Motor neuron (in vitro differentiated cells): ENCODE measurements around the gene ZSCAN22. TPM values are rescaled to one million over a fixed set of nuclear protein-coding genes. Genes with fewer than 3 reads are reported as not detected.
A peak's percentile ranks its signal among the peaks of the same experiment; 100 is the strongest.
"Not testable (repeated sequence)": the region's sequence is repeated elsewhere in the genome, so short reads cannot be mapped to it uniquely, and the experiment has no call there.

Experiments used
- ATAC-seq, 8 experiments: fragments of 200-7000 bp; cut with Tn5 transposase; replicated peaks in 6 of 8; 2 replicates each; pipeline ENCODE4 v1.8.0; 2021; ENCODE audit warnings: mild to moderate bottlenecking in 8 of 8, moderate library complexity in 8 of 8
- H3K27ac ChIP-seq, 2 donors: fragments of 250-450 bp; sonication (Bioruptor Pico); 2 replicates each; pipeline ENCODE4 v1.9.0; 2021; ENCODE audit warnings: antibody characterized with exemption in 2 of 2, mild to moderate bottlenecking in 2 of 2, moderate library complexity in 1 of 2
- H3K4me1 ChIP-seq, 2 donors: fragments of 250-450 bp; sonication (Bioruptor Pico); replicated peaks in 1 of 2; 2 replicates each; pipeline ENCODE4 v1.6.1; 2021; ENCODE audit warnings: antibody characterized with exemption in 2 of 2, mild to moderate bottlenecking in 2 of 2, moderate library complexity in 1 of 2
- H3K4me3 ChIP-seq, 5 donors: fragments of 250-450 bp; sonication (Bioruptor Pico); 2 replicates each; pipeline ENCODE4 v1.9.0; 2021; ENCODE audit warnings: antibody characterized with exemption in 5 of 5, mild to moderate bottlenecking in 5 of 5, moderate library complexity in 4 of 5
- WGBS, 10 experiments: fragments of 450-650 bp; shearing (Covaris generic); methylation state at CpG; one replicate each; pipeline ENCODE4 v1.0.0; 2022; 5-methylcytosine and 5-hydroxymethylcytosine counted together
- in situ Hi-C, 9 experiments: fragments of 400-800 bp; cut with MboI; loops; one replicate each; pipeline ENCODE4 v1.15.0; 2021; ENCODE audit warnings: low sequenced_read_pairs in 9 of 9, low pct_unique_long_range_greater_than_20kb in 2 of 9; ENCODE audit not compliant: unreplicated experiment in 9 of 9
- total RNA-seq, 8 experiments: library from RNA; unstranded; fragments of 300-600 nt; gene quantifications; 2 replicates each; pipeline versions ENCODE4 v1.2.3 to v1.2.4, GENCODE V29; 2022

ZSCAN22 gene
- total RNA-seq, 8 experiments from 2014 or later: 2.0 to 4.1 (median 3.3) TPM

- in situ Hi-C loops: no loop called here
- no peak overlapping the region for H3K27ac ChIP-seq
- H3K4me1 ChIP-seq: peaks cover 13 to 28% of the 10 kb centered on the region in 2 donors
- peak overlapping the region in 2 of 5 donors; percentile 86 to 89 for H3K4me3 ChIP-seq
- 57 to 100% (median 83%) methylated on average over 1 to 6 of the region's 7 CpGs; no CpG with 5 or more reads in 2 of the 10 experiments for WGBS, 10 experiments
- no peak for ATAC-seq
These were observed 22.5 kb upstream of the ZSCAN22 start for GRCh38 chr19:58304255-58304654.

DNA sequence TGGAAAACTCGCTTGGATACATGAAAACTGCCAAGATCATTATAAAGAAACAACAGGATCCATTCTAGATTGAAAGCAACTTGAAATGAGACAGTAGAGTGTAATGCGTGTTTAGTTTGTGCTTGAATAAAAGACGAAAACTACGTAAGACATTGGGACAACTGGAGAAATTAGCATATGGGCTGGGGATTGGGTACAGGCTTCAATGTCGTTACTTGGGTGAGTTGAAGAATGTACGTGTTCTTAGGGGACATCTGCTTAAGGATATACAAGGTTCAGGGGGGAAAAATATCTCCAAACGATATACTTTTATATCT lies 22.1 kb upstream of the ZSCAN22 start:
- Histone ChIP-seq H3K4me3 (peak overlapping the region; percentile 82 to 93 (median 89)), H3K4me1 (peaks cover 13 to 28% of the 10 kb centered on the region in 2 donors), H3K27ac (peak overlapping the region; percentile 13 to 68)
- WGBS, 10 experiments: 8 to 50% (median 19%) methylated on average over 4 to 7 of the region's 7 CpGs; no CpG with 5 or more reads in 1 of the 10 experiments
- ATAC-seq: peak; percentile 9 to 57 (median 44)
- in situ Hi-C loops: no loop called here

GRCh38 chr19:58305065-58305931 lies 21.5 kb upstream of the ZSCAN22 start, which contains the start of gene ERVK3-1:
ERVK3-1 (plus strand) TSS chr19:58305377; CDS start chr19:58312169, 6,792 bp downstream.
- Histone ChIP-seq H3K4me3 (peak within 1 kb of the TSS; percentile 82 to 93 (median 89)), H3K4me1 (peaks cover 13 to 28% of the 10 kb centered on the region in 2 donors), H3K27ac (peak within 1 kb of the TSS; percentile 79 to 82)
- ATAC-seq: peak; percentile 95 to 99 (median 98)
- 0 to 9% (median 0%) methylated on average over 3 to 16 of the region's 55 CpGs; no CpG with 5 or more reads in 3 of the 10 experiments for WGBS, 10 experiments
- in situ Hi-C loops: no loop called here

DNA sequence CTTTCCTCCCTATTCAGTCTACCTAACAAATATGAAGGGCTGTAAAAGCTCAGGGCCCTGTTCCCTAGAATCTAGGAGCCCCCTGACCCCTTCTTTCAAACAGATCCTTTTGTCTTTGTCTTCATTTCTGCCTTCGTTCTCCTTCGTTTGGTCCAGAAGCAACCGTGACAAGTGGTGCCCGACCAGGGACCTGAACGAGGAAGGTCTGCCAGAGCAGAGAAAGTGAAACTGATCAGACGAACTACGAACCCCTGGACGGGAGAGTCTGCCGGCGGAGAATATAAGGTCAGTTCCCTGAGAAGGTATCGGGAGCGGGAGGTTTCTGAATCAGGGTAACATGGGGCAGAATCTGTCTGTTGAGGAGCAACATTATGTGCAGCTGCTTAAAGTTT lies 20.9 kb upstream of the ZSCAN22 start:
- peak overlapping the region; percentile 82 to 93 (median 89) for H3K4me3 ChIP-seq
- in situ Hi-C loops: no loop called here
- peaks cover 13 to 28% of the 10 kb centered on the region in 2 donors for H3K4me1 ChIP-seq
- no peak for ATAC-seq
- 0 to 92% (median 31%) methylated on average over 1 to 12 of the region's 12 CpGs; no CpG with 5 or more reads in 2 of the 10 experiments for WGBS, 10 experiments
- peak overlapping the region; percentile 79 to 82 for H3K27ac ChIP-seq

- peak overlapping the region in 1 of 2 donors; percentile 82 for H3K27ac ChIP-seq
- 64 to 100% (median 100%) methylated on average over 1 to 3 of the region's 4 CpGs; no CpG with 5 or more reads in 5 of the 10 experiments for WGBS, 10 experiments
- peaks cover 13 to 28% of the 10 kb centered on the region in 2 donors for H3K4me1 ChIP-seq
- no peak overlapping the region for H3K4me3 ChIP-seq
- in situ Hi-C loops: no loop called here
- ATAC-seq: no peak
These were observed 19.1 kb upstream of the ZSCAN22 start for GRCh38 chr19:58307736-58308135.

DNA sequence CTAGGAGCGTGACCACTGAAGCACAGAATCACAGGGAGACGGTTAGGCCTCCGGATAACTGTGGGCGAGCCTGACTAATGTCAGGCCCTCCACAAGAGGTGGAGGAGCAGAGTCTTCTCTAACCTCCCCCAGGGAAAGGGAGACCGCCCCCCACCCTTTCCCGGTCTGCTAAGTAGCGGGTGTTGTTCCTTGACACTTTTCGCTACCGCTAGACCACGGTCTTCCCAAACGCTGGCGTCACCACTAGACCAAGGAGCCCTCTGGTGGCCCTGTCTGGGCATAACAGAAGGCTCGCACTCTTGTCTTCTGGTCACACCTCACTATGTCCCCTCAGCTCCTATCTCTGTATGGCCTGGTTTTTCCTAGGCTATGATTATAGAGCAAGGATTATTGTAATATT lies 16.1 kb upstream of the ZSCAN22 start:
- WGBS, 10 experiments: 50% methylated on average over 4 of the region's 13 CpGs; no CpG with 5 or more reads in 9 of the 10 experiments
- in situ Hi-C loops: not testable (repeated sequence)

GRCh38 chr19:58311345-58311865 lies 15.4 kb upstream of the ZSCAN22 start:
- Histone ChIP-seq H3K4me1 (peaks cover 2 to 19% of the 10 kb centered on the region in 2 donors), H3K27ac (no peak overlapping the region), H3K4me3 (no peak overlapping the region)
- 54 to 100% (median 91%) methylated on average over 1 to 6 of the region's 7 CpGs for WGBS, 10 experiments
- in situ Hi-C loops: no loop called here
- ATAC-seq: no peak

More for the DNA sequence above, 16.1 kb upstream of the ZSCAN22 start:
- not testable (repeated sequence) for H3K27ac ChIP-seq, H3K4me3 ChIP-seq
- ATAC-seq: peak in 4 of 8 experiments; percentile 37 to 58 (median 58)
- H3K4me1 ChIP-seq: peaks cover 8 to 21% of the 10 kb centered on the region in 2 donors

- WGBS, 10 experiments: 0 to 100% (median 80%) methylated on average over 1 of the region's 2 CpGs; no CpG with 5 or more reads in 5 of the 10 experiments
- H3K27ac ChIP-seq: no peak overlapping the region
- in situ Hi-C loops: no loop called here
- H3K4me3 ChIP-seq: no peak overlapping the region
- H3K4me1 ChIP-seq: no peaks in the 10 kb centered on the region
- peak in 3 of 8 experiments; percentile 15 to 82 (median 72) for ATAC-seq
These were observed 11.2 kb upstream of the ZSCAN22 start for GRCh38 chr19:58315580-58315979.

DNA sequence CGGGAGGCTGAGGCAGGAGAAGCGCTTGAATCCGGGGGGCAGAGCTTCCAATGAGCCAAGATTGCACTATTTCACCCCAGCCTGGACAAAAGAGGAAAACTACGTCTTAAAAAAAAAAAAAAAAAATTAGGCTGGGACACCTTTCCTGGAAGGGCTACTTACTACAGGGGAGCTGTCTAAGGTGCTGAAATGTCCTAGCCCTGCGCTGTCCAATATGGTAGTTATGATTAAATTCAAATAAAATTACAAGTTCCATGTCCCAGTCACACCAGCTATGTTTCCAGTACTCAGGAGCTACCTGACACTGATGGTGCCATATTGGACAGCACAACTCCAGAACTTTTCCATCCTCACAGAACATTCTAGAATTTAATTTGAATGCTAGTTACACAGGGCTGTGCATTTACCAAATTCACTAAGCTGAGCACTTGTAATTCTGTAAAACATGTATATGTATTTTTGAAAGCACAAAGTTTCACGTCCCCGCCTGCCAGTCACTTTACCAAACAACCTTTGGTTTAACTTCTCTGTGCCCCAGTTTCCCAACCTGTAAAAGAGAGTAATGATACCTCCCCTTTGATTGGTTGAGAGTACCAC lies 9.2 kb upstream of the ZSCAN22 start:
- H3K4me1 ChIP-seq: no peaks in the 10 kb centered on the region
- no peak overlapping the region for H3K4me3 ChIP-seq
- H3K27ac ChIP-seq: no peak overlapping the region
- 61 to 96% (median 86%) methylated on average over 3 to 7 of the region's 7 CpGs; no CpG with 5 or more reads in 3 of the 10 experiments for WGBS, 10 experiments
- in situ Hi-C loops: no loop called here
- peak in 3 of 8 experiments; percentile 37 to 69 (median 48) for ATAC-seq

- 67 to 100% methylated on average over 1 to 2 of the region's 4 CpGs; no CpG with 5 or more reads in 8 of the 10 experiments for WGBS, 10 experiments
- in situ Hi-C loops: no loop called here
- Histone ChIP-seq H3K4me1 (no peaks in the 10 kb centered on the region), H3K27ac (no peak overlapping the region), H3K4me3 (no peak overlapping the region)
- ATAC-seq: no peak
These were observed 8.5 kb upstream of the ZSCAN22 start for GRCh38 chr19:58318297-58318696.

GRCh38 chr19:58319241-58319640 lies 7.6 kb upstream of the ZSCAN22 start:
- H3K4me3 ChIP-seq: no peak overlapping the region
- ATAC-seq: peak in 4 of 8 experiments; percentile 7 to 35 (median 25)
- WGBS, 10 experiments: 61 to 100% (median 98%) methylated on average over 1 to 6 of the region's 10 CpGs; no CpG with 5 or more reads in 6 of the 10 experiments
- H3K27ac ChIP-seq: no peak overlapping the region
- H3K4me1 ChIP-seq: no peaks in the 10 kb centered on the region
- in situ Hi-C loops: no loop called here

DNA sequence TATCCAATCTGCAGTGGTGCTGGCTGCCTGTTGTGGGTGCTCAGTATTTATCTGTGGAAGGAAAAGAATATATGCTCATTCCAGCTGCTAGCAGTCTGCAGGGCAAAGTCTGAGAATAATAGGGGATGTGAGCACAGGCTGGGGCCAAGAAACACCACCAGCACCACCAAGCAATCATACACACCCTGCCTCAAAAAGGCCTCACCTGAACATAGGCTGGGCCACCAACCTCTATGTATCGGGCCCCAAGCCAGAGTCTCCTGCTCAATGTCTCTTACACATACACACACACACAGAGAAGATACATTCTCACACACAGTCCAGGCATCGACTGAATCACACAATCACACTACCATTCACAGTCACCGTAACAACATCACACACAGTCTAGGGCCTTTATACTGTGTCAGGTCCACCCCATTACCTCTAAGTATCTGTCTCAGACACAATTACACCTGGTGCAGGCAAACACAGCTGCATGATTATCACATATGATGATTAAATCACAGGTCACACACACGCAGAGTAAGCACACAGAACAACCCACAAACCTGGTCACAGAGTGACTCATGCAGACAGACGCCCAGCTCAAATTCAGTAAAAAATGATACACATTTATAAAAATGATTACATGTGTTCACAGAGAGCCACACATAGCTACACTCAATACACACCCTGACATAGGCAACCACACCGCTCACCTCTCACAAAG lies 1.3 kb upstream of the ZSCAN22 start:
- Histone ChIP-seq H3K4me3 (peak overlapping the region; percentile 60 to 94 (median 65)), H3K4me1 (peaks cover 14 to 21% of the 10 kb centered on the region in 2 donors)

More for the DNA sequence above, 1.3 kb upstream of the ZSCAN22 start:
- peak overlapping the region in 1 of 2 donors; percentile 60 for H3K27ac ChIP-seq
- no peak for ATAC-seq
- WGBS, 10 experiments: 67 to 100% (median 90%) methylated on average over 1 to 5 of the region's 6 CpGs; no CpG with 5 or more reads in 2 of the 10 experiments
- in situ Hi-C loops: no loop called here
